Fibroblast of lung (primary cell): ENCODE data around the gene MED10. TPM values are rescaled to one million over a fixed set of nuclear protein-coding genes. Genes with fewer than 3 reads are reported as not detected.

ENCODE experiments used
- DNase-seq, 2 donors: peaks; one replicate each; pipeline versions ENCODE4 v3.0.0 to v3.0.0-alpha.2; 2010; ENCODE audit warnings: low read depth in 2 of 2
- H2AFZ ChIP-seq: 2 replicates; pipeline ENCODE4 v1.5.1; 2012; ENCODE audit warnings: low read length, control low read depth, inconsistent platforms
- H3K27ac ChIP-seq: 2 replicates; pipeline ENCODE4 v1.5.1; 2011; ENCODE audit warnings: low read length, control low read depth; ENCODE audit not compliant: insufficient read depth
- H3K27me3 ChIP-seq: 2 replicates; pipeline ENCODE4 v1.5.1; 2011; ENCODE audit warnings: mild to moderate bottlenecking, low read length; ENCODE audit not compliant: control insufficient read depth, insufficient read depth
- H3K36me3 ChIP-seq: 2 replicates; pipeline ENCODE4 v1.5.1; 2011; ENCODE audit warnings: low read length; ENCODE audit not compliant: control insufficient read depth, insufficient read depth
- H3K4me1 ChIP-seq: 2 replicates; pipeline ENCODE4 v1.5.1; 2011; ENCODE audit warnings: low read length; ENCODE audit not compliant: control insufficient read depth, insufficient read depth; ENCODE audit errors: extremely low read depth
- H3K4me2 ChIP-seq: 2 replicates; pipeline ENCODE4 v1.5.1; 2011; ENCODE audit warnings: low read length, control low read depth; ENCODE audit not compliant: insufficient read depth; ENCODE audit errors: extremely low read depth
- H3K4me3 ChIP-seq, 4 experiments: fragments of 200-600 bp in 1 of 4; sonication (generic) in 1 of 4; replicated peaks in 1 of 4; 2 replicates each; pipeline ENCODE4 v1.5.1; 2011 to 2016; ENCODE audit warnings: low read length in 4 of 4, low read depth in 3 of 4, mild to moderate bottlenecking in 3 of 4, control low read depth in 2 of 4, inconsistent platforms in 1 of 4, mixed read lengths in 1 of 4; ENCODE audit not compliant: insufficient read depth in 1 of 4; ENCODE audit errors: control extremely low read depth in 1 of 4
- H3K79me2 ChIP-seq: 2 replicates; pipeline ENCODE4 v1.5.1; 2012; ENCODE audit warnings: mild to moderate bottlenecking, low read length, inconsistent platforms; ENCODE audit not compliant: control insufficient read depth, insufficient read depth
- H3K9ac ChIP-seq: 2 replicates; pipeline ENCODE4 v1.5.1; 2011; ENCODE audit warnings: mild to moderate bottlenecking, low read length, control low read depth; ENCODE audit not compliant: insufficient read depth
- H3K9me3 ChIP-seq: 2 replicates; pipeline ENCODE4 v1.5.1; 2012; ENCODE audit warnings: low read depth, low read length; ENCODE audit not compliant: control insufficient read depth, insufficient read depth
- H4K20me1 ChIP-seq: 2 replicates; pipeline ENCODE4 v1.5.1; 2011; ENCODE audit warnings: low read length; ENCODE audit not compliant: control insufficient read depth, insufficient read depth; ENCODE audit errors: extremely low read depth
- CTCF ChIP-seq, 2 donors: IDR thresholded peaks in 1 of 2; conservative IDR thresholded peaks in 1 of 2; 1 replicate in 1 of 2; 2 replicates in 1 of 2; pipeline ENCODE4 v1.5.1; 2011 to 2012; ENCODE audit warnings: low read length in 2 of 2, control low read depth in 1 of 2, inconsistent platforms in 1 of 2, low read depth in 1 of 2, mild to moderate bottlenecking in 1 of 2
- EZH2 ChIP-seq: IDR thresholded peaks from 2 replicates; pipeline ENCODE4 v1.5.1; 2012; ENCODE audit warnings: low read length, control low read depth, mild to moderate bottlenecking; ENCODE audit errors: missing control alignments
- polyA plus RNA-seq, 2 donors: library from polyadenylated mRNA; depleted of rRNA in 1 of 2; stranded (reverse) in 1 of 2; unstranded in 1 of 2; fragments of >200 nt; gene quantifications; 2 replicates each; pipeline ENCODE4 v1.2.1, GENCODE V29; 2011 to 2012; ENCODE audit warnings: missing spikeins in 1 of 2
- total RNA-seq: library from RNA; depleted of rRNA; stranded (reverse); fragments of >200 nt; gene quantifications from 2 replicates; pipeline ENCODE4 v1.2.1, GENCODE V29; 2014

MED10 gene
- total and polyA plus RNA-seq, 2 donors (not counting 1 experiment from before 2014, with no cell fraction given), result 13.5 to 52.9 TPM

DNA sequence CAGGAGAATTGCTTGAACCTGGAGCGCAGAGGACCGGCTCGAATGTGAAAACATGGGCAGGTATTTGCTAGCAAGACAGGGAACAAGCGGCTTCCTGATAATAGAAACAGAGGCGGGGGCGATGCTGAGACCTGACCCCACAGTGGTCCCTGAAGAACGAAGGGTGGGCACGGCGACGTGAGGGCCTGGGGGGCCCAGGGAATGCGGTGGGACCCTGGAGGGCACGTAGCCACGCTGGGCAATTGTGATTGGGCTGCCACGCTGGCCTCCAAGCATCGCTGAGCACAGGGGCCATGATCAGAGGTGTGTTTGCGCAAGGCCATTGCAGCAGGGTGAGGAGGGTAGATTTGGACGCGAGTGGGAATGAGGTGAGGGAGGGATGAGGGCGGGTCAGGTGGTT is 30.7 kb downstream of the MED10 start:
- H3K4me3 ChIP-seq, result no peak overlapping the region
- no peak for DNase-seq

DNA sequence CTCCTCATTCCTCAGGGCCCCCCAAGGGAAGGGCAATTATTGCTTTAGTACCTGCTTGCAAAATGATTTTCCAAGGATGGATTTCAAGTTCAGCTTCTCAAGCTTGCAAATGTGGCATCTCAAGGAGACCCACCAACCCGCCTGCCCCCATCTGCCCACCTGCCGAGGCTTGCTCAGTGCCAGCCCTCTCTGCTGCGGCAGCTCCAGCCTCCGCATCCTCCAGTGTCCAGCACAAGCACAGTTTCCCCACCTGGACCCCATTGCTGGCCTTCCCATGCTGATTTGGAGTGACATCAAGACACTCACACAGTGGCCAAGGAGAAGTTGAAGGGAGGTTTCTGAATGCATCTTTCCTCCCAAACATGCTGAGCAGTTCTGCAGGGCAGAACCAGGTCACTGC is 31.2 kb downstream of the MED10 start:
- no peak overlapping the region for H2AFZ ChIP-seq
- H4K20me1 ChIP-seq, result no peaks in the 10 kb centered on the region
- no peak for DNase-seq
- no peak overlapping the region for H3K4me3 ChIP-seq
- no peak overlapping the region for H3K27ac ChIP-seq
- no peak overlapping the region for H3K9ac ChIP-seq
- no peaks in the 10 kb centered on the region for H3K4me1 ChIP-seq
- no peaks in the 10 kb centered on the region for H3K27me3 ChIP-seq
- H3K9me3 ChIP-seq, result no peaks in the 10 kb centered on the region
- TF ChIP-seq EZH2 (no peak), CTCF (conservative IDR thresholded peaks at IDR 0.05 in 1 of 2, IDR thresholded peaks at IDR 0.05 in 1 of 2; ENCODE audit: low read depth in 1 of 2, low read length in 2 of 2) (no peak)
- no peaks in the 10 kb centered on the region for H3K79me2 ChIP-seq
- H3K4me2 ChIP-seq, result no peak overlapping the region
- H3K36me3 ChIP-seq, result no peaks in the 10 kb centered on the region

More for the DNA sequence above, 30.7 kb downstream of the MED10 start:
- Histone ChIP-seq H2AFZ (no peak overlapping the region), H3K9me3 (no peaks in the 10 kb centered on the region), H3K79me2 (no peaks in the 10 kb centered on the region), H3K4me1 (no peaks in the 10 kb centered on the region), H3K4me2 (no peak overlapping the region), H3K36me3 (no peaks in the 10 kb centered on the region), H4K20me1 (no peaks in the 10 kb centered on the region), H3K27me3 (no peaks in the 10 kb centered on the region), H3K9ac (no peak overlapping the region), H3K27ac (no peak overlapping the region)
- TF ChIP-seq CTCF (conservative IDR thresholded peaks at IDR 0.05 in 1 of 2, IDR thresholded peaks at IDR 0.05 in 1 of 2; ENCODE audit: low read depth in 1 of 2, low read length in 2 of 2), result no peak
- TF ChIP-seq EZH2, result no peak

DNA sequence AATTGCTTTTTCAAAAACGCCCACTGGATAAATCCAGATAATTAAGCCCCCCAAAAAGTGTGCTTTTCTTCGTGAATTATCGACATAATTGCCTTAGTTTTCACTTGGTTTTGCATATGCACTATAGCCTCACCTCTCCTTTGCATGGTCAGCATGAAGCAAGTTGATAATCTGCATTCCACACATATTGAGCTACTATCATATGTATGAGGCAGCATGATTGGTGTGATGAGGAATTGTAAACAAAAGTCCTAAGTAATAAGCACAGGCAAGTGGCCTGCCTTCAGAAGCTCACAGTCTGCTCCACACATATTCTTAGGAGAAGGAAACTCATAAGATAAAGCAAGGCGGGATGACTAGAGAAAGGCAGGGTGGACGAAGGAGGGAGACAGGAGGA is 33.8 kb downstream of the MED10 start:
- no peak overlapping the region for H2AFZ ChIP-seq
- H3K36me3 ChIP-seq, result no peaks in the 10 kb centered on the region
- no peak overlapping the region for H3K4me2 ChIP-seq
- no peaks in the 10 kb centered on the region for H3K4me1 ChIP-seq
- H3K4me3 ChIP-seq, result no peak overlapping the region
- TF ChIP-seq EZH2 (no peak), CTCF (conservative IDR thresholded peaks at IDR 0.05 in 1 of 2, IDR thresholded peaks at IDR 0.05 in 1 of 2; ENCODE audit: low read depth in 1 of 2, low read length in 2 of 2) (no peak)
- no peaks in the 10 kb centered on the region for H3K27me3 ChIP-seq
- H3K79me2 ChIP-seq, result no peaks in the 10 kb centered on the region
- no peak overlapping the region for H3K27ac ChIP-seq
- DNase-seq, result no peak
- no peaks in the 10 kb centered on the region for H4K20me1 ChIP-seq
- H3K9ac ChIP-seq, result no peak overlapping the region
- no peaks in the 10 kb centered on the region for H3K9me3 ChIP-seq
